ENCODE measurements around the gene MAT1A.

The MAT1A gene

DNA sequence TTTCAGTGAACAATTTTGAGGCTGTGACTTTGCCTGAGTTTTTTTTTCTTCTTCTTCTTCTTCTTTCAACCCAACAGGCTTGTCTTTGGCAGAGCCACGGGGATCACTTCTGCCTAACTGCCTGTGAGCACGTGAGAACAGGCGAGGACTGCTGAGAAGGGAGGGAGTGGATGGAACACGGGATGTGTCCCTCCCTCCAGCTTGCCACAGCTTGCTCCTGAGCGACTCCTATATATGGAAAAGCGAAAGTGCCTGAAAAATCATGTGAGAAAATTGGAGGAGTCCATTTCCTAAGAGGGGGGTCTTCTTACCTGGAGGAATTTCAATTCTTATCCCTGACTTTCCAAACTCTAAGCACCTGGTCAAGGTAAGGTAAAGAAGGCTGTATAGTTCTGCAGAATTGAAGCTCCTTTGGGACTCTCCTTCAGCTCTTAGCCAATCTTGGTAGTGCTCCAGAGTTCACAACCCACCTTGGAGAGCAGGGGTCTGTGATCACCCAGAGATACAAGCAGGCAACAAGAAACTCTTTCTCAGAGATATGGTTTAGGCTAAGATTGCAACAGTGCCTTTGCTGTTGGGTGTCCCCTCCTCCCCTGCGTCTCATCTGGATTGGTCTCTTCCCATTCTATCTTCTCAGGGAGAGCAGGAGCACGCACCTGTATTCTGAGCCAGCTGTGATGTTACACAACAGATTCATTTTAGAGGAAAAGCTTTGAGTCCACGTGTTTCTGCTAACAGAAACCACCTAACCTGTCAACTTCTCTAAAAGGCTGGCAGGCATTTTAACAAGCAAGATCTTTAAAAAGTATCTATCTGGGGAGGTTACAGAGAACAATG, at the start of gene MAT1A:
MAT1A (minus strand) TSS at position 208 of the 837 bp plus-strand sequence. CDS start 235 bp downstream, outside the sequence.
- peaks cover 3% of the 10 kb centered on the region for H3K27me3 ChIP-seq
- no peaks in the 10 kb centered on the region for H3K4me1 ChIP-seq (ENCODE audit: control insufficient read depth in 1 of 2, insufficient read depth in 1 of 2, low read depth in 1 of 2, low read length in 1 of 2)
- TF ChIP-seq, protein P1, sequence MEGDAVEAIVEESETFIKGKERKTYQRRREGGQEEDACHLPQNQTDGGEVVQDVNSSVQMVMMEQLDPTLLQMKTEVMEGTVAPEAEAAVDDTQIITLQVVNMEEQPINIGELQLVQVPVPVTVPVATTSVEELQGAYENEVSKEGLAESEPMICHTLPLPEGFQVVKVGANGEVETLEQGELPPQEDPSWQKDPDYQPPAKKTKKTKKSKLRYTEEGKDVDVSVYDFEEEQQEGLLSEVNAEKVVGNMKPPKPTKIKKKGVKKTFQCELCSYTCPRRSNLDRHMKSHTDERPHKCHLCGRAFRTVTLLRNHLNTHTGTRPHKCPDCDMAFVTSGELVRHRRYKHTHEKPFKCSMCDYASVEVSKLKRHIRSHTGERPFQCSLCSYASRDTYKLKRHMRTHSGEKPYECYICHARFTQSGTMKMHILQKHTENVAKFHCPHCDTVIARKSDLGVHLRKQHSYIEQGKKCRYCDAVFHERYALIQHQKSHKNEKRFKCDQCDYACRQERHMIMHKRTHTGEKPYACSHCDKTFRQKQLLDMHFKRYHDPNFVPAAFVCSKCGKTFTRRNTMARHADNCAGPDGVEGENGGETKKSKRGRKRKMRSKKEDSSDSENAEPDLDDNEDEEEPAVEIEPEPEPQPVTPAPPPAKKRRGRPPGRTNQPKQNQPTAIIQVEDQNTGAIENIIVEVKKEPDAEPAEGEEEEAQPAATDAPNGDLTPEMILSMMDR (IDR thresholded peaks at IDR 0.05) = no peak
- H3K9me3 ChIP-seq = no peaks in the 10 kb centered on the region
- H3K4me3 ChIP-seq (ENCODE audit: low read depth in 1 of 2, low read length in 1 of 2) = no peak within 1 kb of the TSS
- no peaks in the 10 kb centered on the region for H3K36me3 ChIP-seq
- no peak within 1 kb of the TSS for H3K27ac ChIP-seq

DNA sequence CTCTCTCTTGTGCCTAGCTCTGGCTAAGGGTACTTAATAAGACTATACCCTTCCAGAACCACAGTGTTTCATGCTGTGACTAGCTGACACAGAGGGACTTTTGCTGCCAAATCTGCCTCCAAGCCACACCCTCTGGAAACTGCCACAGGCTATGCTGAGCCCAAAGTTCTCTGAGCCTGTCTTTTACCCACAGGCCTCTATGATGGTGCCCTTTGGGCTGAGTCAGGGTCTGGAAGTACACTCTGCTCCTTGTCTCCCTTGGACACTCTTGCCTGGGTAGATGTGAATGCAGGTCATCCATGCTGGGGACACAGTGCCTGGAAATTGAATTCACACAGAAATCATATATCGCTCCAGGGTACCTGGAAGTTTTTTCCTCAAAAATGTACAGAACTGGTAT, 44.5 kb upstream of the MAT1A start:
- TF ChIP-seq, protein P1 (IDR thresholded peaks at IDR 0.05) = no peak
- Histone ChIP-seq H3K36me3 (no peaks in the 10 kb centered on the region), H3K9me3 (no peaks in the 10 kb centered on the region), H3K27ac (no peak overlapping the region), H3K27me3 (no peaks in the 10 kb centered on the region), H3K4me1 (ENCODE audit: control insufficient read depth in 1 of 2, insufficient read depth in 1 of 2, low read depth in 1 of 2, low read length in 1 of 2) (no peaks in the 10 kb centered on the region), H3K4me3 (ENCODE audit: low read depth in 1 of 2, low read length in 1 of 2) (no peak overlapping the region)

DNA sequence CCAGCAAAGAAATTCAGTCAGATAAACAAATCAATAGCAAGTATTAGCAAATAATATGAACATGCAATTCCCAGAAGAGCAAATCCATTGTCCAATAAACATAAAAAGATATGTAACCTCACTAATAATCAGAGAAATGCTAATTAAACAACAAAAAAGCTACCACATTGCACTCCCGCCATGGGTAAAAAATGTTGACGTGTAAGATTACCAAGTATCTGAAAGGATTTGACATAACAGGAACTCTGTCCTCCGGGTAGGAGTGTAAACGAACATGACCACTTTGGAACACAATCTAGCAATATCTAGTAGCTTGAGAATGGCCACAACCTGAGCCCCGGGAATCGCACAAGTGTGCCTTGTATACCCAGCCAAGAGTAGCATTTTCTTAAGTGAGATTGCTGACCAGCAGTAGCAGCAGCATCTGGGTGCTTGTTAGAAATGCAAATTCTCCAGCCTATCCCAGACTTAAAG, 35.5 kb upstream of the MAT1A start:
- no peak overlapping the region for H3K27ac ChIP-seq

DNA sequence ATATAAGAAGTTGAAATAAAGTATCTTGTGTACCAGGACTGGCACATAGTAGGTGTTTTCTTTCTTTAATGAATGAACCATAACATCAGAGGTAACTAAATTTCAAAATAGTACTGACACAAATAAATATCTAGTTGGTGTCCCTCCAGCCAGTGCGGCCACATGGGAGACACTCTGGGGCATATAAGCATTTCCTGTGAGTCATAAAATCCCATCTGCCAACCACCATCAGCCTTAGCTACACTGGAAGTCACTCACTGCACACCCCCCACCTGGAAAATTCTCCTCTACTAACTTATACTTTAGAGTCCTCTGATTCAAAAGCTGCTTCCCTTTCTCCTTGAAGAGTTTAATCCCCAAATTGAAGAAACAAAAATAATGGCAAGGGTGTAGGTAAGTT, 34.6 kb upstream of the MAT1A start:
- Histone ChIP-seq H3K9me3 (no peaks in the 10 kb centered on the region), H3K36me3 (no peaks in the 10 kb centered on the region)
- TF ChIP-seq, protein P1 (IDR thresholded peaks at IDR 0.05) = no peak

More for the DNA sequence above, 35.5 kb upstream of the MAT1A start:
- Histone ChIP-seq H3K9me3 (no peaks in the 10 kb centered on the region), H3K4me3 (ENCODE audit: low read depth in 1 of 2, low read length in 1 of 2) (no peak overlapping the region), H3K36me3 (no peaks in the 10 kb centered on the region), H3K27me3 (no peaks in the 10 kb centered on the region), H3K4me1 (ENCODE audit: control insufficient read depth in 1 of 2, insufficient read depth in 1 of 2, low read depth in 1 of 2, low read length in 1 of 2) (no peaks in the 10 kb centered on the region)
- TF ChIP-seq, protein P1 (IDR thresholded peaks at IDR 0.05) = no peak

DNA sequence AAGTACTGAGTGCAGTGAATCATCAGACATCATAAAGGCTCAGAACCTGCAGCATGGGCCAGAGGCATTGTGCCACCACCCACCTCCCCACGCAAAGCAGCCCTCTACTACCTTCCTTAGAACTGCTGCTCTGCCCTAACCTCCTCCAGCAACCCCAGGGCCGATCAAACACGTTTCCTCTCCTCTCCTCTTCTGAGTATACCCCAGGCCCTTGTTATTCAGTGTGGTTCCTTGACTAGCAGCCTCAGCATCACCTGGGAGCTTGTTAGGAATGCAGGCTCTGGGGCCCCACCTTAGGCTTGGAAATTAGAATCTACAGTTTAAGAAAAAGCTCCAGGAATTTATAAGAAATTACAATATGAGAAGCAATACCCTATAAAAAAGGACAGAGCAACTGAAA, 33.9 kb upstream of the MAT1A start:
- H3K27ac ChIP-seq = no peak overlapping the region
- H3K27me3 ChIP-seq = no peaks in the 10 kb centered on the region
- TF ChIP-seq, protein P1 (IDR thresholded peaks at IDR 0.05) = no peak
- H3K9me3 ChIP-seq = no peaks in the 10 kb centered on the region
- H3K4me1 ChIP-seq (ENCODE audit: control insufficient read depth in 1 of 2, insufficient read depth in 1 of 2, low read depth in 1 of 2, low read length in 1 of 2) = no peaks in the 10 kb centered on the region
- no peaks in the 10 kb centered on the region for H3K36me3 ChIP-seq
- no peak overlapping the region for H3K4me3 ChIP-seq (ENCODE audit: low read depth in 1 of 2, low read length in 1 of 2)

More for the DNA sequence above, 34.6 kb upstream of the MAT1A start:
- no peaks in the 10 kb centered on the region for H3K4me1 ChIP-seq (ENCODE audit: control insufficient read depth in 1 of 2, insufficient read depth in 1 of 2, low read depth in 1 of 2, low read length in 1 of 2)
- H3K4me3 ChIP-seq (ENCODE audit: low read depth in 1 of 2, low read length in 1 of 2) = no peak overlapping the region
- no peaks in the 10 kb centered on the region for H3K27me3 ChIP-seq
- H3K27ac ChIP-seq = no peak overlapping the region

Measured in neutrophil (primary cell).